Measurements from ENCODE around the gene GAB2.

Gene GAB2

GRCh38 chr11:78210000-78210608 is 207.5 kb downstream of the GAB2 start:
- no peak for DNase-seq (ENCODE audit: extremely low read depth, low read depth)
- H3K4me3 ChIP-seq (replicated peaks; ENCODE audit: low read depth, low read length): no peak overlapping the region
- TF ChIP-seq CTCF (IDR thresholded peaks at IDR 0.05; ENCODE audit: low read depth, low read length, missing control alignments): no peak

GRCh38 chr11:78209478-78209877 is 208.1 kb downstream of the GAB2 start:
- no peak for DNase-seq (ENCODE audit: extremely low read depth, low read depth)
- TF ChIP-seq CTCF (IDR thresholded peaks at IDR 0.05; ENCODE audit: low read depth, low read length, missing control alignments): no peak
- H3K4me3 ChIP-seq (replicated peaks; ENCODE audit: low read depth, low read length): no peak overlapping the region

GRCh38 chr11:78208257-78209165 is 209.1 kb downstream of the GAB2 start:
- no peak for TF ChIP-seq CTCF (IDR thresholded peaks at IDR 0.05; ENCODE audit: low read depth, low read length, missing control alignments)
- no peak overlapping the region for H3K4me3 ChIP-seq (replicated peaks; ENCODE audit: low read depth, low read length)
- no peak for DNase-seq (ENCODE audit: extremely low read depth, low read depth)

- DNase-seq (ENCODE audit: extremely low read depth, low read depth): no peak
- TF ChIP-seq CTCF (IDR thresholded peaks at IDR 0.05; ENCODE audit: low read depth, low read length, missing control alignments): no peak
- no peak overlapping the region for H3K4me3 ChIP-seq (replicated peaks; ENCODE audit: low read depth, low read length)
Observed at GRCh38 chr11:78207532-78208256, 209.9 kb downstream of the GAB2 start.

GRCh38 chr11:78205691-78206090 is 211.9 kb downstream of the GAB2 start:
- TF ChIP-seq CTCF (IDR thresholded peaks at IDR 0.05; ENCODE audit: low read depth, low read length, missing control alignments): no peak
- DNase-seq (ENCODE audit: extremely low read depth, low read depth): no peak
- H3K4me3 ChIP-seq (replicated peaks; ENCODE audit: low read depth, low read length): no peak overlapping the region

- H3K4me3 ChIP-seq (replicated peaks; ENCODE audit: low read depth, low read length): no peak overlapping the region
- no peak for TF ChIP-seq CTCF (IDR thresholded peaks at IDR 0.05; ENCODE audit: low read depth, low read length, missing control alignments)
- no peak for DNase-seq (ENCODE audit: extremely low read depth, low read depth)
Observed at GRCh38 chr11:78205256-78205655, 212.4 kb downstream of the GAB2 start.
